Kasumi-1 (cell line): ENCODE measurements around the gene STEAP4.

Experiments
- DNase-seq, 2 experiments: peaks; one replicate each; lab custom pipeline; 2025; lab: John Stamatoyannopoulos, UW

Gene STEAP4

DNA sequence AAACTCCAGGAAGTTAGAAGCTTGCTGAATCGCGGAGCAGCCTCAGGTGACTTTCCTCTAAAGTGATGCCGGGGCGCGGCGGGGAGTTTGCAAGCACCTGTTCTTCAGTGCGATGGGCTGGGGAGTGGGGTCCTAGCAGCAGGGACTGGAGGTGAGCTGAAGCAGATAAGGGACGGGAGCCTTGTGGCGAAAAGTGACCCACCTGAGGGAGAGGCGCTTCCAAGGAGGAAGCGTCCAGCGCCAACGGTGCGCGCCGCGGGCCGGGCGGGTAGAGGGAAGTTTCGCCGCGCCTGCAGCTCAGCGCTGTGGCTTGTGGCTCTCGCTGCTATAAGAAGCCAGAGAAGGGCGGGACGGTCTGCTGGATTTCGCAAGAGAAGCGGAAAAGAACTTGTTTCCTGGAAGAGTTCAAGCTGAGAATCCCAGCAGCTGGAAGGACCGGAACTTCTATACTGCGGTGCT is at the start of gene STEAP4:
TSS of gene STEAP4 (minus strand) at position 305 of the 459 bp plus-strand sequence. CDS start 22,625 bp downstream, outside the sequence.
- peak; percentile 81 to 85 for DNase-seq

DNA sequence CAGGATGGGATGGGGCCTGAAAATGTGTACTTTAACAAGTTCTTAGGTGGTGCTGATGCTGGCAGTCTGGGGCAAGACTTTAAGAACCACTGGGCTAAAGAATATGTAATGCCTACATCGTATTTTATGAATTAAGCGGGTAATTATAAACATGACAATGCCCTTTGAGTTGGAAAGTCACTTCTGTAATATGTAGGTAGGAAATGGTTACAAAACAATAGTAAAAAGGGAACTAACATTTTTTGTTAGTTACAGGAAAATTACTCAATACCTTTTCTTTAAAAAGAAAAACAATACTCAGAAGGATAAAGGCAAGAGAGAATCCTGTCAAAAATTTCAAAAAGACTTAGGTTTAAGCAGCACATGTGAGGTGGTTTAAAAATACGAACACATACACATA is 48.3 kb upstream of the STEAP4 start:
- DNase-seq, result peak; percentile 32 to 48

DNA sequence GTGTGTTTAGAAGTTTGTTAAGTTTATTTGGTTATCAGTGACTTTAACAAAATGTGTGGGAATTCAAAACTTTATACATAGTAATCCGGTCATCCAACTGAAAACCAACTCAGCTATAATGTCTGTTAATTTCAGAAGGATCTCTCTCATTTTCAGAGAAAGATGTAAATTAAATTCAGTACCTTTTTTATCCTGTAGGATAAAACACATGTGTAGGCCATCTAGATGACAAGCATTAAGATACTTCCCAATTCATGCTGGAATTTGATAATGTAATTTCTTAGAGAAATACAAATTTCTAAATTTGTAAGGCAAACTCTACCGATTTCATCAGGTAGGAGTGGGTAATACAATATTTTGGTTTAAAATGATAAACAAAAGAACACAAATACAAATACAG is 43.4 kb upstream of the STEAP4 start:
- no peak for DNase-seq

DNA sequence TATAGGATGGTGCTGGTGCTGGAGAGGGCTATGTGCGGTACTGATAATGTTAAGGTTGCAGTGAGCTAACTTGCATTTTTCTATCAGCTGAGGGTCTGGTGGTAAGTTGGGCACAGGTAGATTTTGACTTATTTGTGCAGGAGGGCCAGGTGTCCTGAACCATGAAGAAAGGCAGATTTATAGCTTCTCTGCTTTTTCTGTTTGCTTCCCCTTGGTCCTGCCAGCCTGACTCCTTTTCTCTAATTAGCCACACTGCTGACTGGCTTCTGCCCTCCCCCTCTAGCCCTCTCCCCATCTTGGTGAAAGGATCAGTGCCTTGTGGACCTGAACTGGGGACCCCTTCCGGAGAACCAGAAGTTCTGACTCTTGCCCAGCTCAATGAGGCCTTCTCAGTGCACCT is 40.8 kb upstream of the STEAP4 start:
- no peak for DNase-seq

DNA sequence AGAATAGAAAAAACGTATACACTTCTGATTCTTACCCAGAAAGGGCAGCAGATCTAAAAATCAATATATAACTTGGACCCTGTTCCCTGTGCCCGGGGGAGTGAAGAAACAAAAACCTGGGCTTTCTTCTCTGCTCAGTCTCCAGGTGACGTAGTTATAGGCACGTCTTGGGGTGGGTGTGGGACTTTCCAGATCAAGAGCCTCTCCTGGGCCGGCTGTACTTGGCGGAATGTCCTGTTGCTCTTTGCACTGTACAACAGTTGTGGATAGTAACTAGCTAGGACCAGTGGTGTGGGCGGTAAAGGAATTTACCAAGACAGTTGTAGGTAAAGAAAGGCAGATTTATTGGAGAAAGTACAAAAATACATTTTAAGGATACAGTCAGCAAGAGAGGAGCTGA is 40.4 kb upstream of the STEAP4 start:
- DNase-seq, result no peak

DNA sequence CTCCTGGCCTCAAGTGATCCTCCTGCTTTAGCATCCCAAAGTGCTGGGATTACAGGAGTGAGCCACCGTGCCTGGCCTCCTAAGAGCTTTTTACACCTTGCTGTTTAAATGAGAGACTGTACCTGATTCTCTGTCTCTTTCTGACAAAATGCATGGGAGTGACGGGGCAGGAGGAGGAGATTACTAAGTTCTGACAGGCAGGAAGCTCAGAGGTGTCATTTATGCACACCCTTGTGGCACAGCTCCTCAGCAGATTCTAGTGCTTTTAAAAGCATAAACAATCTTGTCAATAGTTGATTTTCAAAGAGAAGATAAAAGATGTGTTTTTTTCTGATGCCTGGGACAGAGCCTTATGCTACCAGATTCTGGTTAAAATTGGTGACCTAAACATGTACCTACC is 39.7 kb upstream of the STEAP4 start:
- DNase-seq, result no peak

DNA sequence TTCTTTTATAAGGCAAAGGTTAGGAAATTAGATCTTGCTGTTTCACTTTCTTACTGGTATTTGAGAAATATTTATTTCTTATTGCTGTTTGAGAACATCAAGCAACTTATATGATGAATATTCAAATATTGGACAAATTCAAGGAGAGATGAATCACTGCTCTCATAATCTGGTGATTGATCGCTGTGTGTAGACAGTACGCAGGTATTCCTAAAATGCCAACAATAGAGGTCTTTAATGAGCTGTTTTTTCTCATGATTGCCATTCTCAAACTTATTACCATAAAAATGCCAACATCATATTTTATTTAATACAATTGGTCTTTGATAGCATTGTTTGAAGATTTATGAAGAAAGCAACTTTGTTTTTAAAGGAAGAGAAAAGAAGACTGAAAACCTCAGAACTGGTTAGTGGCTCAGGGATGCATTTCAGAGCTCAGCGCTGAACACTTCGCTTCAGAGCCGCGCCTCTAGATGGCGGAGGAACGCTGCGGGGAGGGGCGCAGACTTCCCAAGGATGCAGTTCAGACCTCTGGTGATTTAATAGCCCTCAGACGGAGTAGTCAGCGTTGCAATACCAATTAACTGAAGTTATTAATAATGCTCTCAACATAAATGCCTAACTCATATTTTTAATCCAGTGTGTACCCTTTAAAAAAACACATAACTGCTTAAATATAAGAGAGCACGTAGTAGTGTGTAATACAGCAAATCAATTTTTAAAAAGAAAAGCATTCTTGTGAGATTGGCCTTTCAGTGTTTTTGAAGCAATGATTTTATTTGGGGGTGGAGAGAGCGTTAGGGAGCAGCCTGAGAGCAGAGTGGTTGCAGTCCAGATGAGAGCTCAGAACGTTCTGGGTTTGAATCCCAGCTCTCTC is 38.5 kb upstream of the STEAP4 start:
- DNase-seq, result no peak

DNA sequence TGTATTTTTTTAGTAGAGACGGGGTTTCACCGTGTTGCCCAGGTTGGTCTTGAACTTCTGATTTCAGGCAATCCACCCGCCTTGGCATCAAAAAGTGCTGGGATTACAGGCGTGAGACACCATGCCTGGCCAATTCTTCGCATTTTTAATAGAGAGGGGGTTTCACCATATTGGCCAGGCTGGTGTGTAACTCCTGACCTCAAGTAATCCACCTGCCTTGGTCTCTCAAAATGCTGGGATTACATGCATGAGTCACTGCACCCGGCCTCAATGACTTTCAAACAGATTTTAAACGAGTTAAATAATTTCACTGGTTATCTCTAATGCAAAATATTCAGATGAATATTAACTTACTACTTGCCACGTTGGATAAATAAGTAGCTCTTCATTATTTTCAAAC is 37.6 kb upstream of the STEAP4 start:
- DNase-seq, result no peak

DNA sequence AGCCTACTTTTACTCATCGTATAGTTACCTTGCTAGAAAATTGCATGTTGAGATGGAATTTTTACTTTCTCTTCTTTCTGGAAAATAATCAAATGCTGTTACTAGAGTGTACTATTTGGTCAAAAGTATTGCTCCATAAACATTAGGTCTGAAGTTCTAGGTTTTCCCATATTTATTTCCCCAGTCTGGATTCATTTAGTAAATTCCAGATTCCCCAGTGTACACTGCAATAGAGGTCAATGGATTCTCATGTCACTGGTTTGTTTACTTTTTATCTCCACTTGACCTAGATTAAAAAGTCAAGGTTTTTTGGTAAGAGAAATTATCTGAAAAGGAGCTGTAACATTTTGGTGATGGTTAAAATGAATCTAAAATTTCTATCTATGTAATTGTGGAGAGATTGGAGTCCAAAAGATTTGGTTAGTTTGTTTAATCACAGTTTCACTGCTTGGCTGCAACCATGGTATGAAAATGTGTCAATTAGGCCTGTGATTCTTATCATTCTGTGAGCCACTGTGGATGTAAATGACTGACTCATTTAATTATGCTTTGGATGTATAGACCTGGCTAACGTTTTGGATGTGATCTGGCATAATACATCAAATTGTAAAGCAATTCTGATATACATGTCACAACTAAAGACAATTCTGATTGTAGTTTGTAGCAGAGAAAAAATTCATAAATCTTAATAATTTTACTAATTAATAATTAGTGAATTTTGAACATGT is 32.7 kb upstream of the STEAP4 start:
- no peak for DNase-seq

DNA sequence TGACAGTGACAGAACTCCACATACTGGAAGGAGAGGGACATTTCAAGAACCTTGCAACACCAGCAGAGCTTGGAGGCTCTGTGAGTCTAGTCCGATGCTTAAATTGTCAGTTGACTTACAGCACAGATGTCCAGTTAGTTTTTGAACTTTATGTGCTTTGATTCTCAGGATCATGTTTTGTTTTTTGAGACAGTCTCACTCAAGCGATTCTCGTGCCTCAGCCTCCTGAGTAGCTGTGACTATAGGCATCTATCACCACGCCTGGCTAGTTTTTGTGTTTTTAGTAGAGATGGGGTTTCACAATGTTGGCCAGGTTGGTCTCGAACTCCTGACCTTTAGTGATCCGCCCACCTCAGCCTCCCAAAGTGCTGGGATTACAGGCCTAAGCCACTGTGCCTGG is 31.8 kb upstream of the STEAP4 start:
- DNase-seq, result no peak

DNA sequence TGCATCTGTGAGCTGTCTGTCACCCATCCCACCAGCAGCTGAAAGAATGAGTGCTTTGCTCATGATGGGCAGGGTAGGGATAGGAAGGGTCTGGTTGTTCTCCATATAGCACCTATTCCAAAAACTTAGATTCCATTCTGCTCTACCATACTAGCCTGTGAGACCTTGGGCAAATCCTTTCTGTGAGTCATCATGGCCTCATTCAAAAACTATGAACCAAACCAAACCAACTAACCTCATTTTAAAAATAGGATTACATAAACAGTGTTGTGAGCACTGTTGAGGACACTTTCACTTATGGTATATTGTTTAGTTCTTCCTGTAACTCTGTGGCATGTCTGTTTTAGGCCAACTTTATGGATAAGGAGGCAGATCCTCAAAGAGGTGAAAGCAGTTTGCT is 30.9 kb upstream of the STEAP4 start:
- no peak for DNase-seq

DNA sequence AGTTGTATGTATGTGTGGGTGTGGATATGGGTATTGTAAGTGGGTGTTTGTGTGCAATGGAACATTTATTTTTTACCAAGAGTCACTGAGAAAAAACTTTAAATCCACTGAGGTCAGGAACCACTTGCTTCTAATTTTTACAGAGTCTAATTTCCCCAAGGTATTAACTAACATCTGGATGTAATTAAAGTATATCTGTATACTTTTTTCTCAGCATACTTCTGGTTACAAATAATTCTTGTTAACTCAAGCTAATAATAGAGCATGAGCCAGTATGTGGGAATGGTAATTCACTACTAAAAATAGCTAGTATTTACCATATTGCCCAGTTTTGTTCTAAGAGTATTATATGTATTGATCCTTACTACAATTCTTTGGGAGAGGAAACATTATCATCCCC is 24.6 kb upstream of the STEAP4 start:
- no peak for DNase-seq

DNA sequence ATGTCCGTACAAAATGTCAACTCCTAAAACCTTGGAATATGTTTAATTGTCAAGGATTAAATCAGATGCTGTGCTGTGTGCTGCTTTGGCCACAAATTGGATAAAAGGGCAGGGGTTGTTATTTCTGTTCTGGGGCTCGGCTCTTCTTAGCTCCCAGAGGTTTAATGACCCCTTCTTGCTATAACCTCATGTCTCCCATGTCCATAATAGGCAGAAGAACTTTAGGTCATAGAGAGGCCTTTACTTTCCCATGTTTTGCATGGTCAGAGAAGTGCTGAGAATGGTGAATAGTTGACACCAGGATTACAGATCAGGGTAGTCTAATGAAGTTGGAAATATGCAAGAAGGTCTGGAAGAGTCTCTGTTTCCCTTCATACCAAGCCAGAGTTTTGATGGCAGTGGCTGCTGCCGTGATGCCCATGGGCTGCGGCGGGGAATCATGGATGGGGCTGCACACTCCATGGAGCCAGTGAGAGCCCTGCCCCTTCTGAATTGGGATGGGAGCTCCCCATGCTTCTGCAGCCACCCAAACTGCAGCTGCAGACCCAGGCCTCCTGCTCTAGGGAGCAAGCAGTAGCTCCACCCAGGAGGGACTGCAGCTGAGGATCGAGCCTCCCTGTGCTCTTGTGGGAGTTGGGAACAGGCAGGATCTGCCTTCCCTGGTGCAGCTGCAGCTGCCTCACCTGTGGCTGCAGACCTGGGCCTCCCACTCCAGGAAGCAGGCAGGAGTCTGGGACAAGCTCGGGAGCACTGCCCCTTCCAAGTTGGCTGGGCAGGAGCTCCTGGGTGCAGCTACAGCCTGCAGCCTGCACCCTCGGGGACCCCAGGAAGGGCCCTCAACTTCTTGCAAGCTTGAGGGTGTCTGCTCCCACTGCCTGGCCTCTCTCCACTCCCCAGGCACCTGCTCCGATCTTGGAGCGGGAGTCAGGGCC is 23.1 kb upstream of the STEAP4 start:
- DNase-seq, result no peak

DNA sequence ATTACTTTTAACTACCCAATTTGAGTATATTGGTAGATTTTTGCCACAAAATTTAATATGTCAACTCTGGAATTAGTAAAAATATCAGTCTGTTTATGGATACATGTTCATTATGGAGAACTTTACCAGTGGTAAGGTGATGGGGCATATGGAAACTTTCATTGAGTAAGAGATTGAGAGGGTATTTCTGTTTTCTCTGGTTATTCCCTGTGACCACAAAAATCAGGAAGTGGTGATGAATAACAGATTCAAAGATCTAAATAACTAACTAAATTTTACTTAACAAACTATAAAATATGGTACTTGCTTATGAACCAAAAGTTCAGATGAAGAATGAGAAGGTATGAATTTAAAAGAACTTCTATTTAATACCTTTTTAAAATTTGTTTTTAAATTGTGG is 22.1 kb upstream of the STEAP4 start:
- peak; percentile 10 to 20 for DNase-seq

DNA sequence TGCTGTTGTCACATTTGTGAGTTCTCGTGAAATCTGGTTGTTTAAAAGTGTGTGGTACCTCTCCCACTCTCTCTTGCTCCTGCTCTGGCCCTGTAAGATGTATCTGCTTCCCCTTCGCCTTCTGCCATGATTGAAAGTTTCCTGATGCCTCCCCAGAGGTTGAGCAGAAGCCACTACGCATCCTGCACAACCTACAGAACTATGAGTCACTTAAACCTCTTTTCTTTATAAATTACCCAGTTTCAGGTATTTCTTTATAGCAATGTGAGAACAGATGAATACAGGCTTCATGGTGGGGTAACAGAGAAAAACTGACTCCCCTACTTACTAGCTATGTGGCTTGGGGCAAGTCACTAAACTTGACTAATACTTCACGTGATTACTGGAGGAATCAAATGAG is 18.0 kb upstream of the STEAP4 start:
- no peak for DNase-seq

DNA sequence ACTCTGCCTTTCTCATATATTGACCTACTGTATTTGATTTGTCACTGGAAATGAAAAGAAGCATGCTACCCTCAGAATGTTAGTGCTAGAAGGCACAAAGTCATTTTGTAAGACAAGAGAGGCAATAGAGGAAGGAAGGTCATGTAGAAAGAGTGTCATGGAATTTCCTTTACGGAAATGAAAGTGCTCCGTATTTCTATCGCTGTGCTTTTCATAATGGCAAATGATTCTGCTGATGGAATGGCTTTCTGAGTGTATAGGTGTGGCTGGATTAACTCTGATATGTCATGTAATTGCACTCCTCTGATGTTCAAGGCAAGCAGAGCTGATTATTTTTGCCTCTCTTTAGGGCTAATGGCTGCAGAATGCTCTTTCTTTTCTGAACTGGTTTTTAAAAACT is 15.5 kb upstream of the STEAP4 start:
- DNase-seq, result no peak

DNA sequence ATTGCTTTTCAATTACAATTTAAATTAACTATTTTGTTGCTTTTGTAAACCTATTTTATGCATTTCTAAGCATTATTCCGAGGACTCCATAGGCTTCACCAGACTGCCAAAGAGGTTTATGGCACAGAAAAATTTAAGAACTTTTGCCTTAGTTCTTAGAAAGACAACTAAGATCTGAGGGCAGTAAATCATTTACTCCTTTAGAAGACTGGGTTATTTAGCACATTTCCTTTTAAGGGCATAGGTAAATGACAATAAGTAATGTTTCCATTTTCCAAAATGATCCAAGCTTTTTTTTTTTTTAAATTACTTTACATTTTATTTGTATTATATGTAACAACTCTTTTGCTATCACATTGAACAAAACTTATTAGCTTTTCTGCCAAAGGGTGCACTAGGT is 15.0 kb upstream of the STEAP4 start:
- no peak for DNase-seq

DNA sequence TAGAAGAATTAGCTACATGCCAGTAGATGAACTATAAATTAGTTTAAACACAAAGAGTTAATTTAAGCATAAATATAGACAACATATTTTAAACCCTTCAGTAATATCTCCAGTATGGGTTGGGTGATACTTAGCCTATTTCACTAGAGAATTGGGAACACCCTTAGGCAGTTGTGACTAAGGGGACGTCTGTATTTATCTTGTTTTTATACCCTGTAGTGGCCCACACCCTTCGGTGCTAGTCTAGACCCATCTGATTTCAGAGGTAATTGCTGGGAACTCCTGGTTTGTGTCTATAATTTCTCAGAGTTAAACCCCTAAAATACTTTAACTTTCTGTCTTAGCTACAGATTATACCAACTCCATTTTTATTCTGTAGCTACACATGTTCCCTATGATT is 11.5 kb upstream of the STEAP4 start:
- no peak for DNase-seq

DNA sequence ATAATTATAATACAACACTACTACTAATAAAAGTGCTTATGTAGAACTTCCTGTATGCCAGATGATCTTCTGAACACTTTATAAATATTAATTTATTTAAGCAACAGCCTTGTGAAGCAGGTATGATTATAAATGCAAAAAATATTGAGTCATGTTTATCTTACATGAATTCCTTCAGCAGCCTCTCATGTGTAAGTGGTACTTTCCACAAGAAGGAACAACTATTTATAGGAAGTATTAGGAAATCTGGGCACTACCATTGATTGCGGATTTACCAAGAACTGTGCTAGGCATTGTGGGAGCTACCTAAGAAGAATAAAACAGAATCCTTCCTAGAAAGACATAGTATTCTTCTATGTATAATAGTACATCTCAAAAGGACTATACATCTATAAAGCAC is 10.7 kb upstream of the STEAP4 start:
- DNase-seq, result no peak

DNA sequence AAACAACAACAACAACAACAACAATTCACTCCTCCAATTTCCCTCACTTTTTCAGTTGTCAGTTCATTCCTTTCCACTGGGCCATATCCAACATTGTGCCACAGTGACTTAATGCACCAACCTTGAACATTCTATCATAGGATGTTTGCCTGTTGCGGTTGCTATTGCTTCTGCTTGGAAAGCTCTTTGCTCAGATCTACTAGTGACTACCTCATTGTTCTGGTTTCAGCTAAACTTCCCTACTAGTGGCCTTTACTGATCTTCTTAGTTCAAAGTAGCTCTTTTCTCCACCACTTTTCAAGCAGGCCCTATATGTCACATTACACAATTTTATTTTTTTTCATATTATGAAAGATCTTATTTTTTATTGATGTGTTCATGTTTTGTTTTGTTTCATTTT is 9.8 kb upstream of the STEAP4 start:
- DNase-seq, result no peak

DNA sequence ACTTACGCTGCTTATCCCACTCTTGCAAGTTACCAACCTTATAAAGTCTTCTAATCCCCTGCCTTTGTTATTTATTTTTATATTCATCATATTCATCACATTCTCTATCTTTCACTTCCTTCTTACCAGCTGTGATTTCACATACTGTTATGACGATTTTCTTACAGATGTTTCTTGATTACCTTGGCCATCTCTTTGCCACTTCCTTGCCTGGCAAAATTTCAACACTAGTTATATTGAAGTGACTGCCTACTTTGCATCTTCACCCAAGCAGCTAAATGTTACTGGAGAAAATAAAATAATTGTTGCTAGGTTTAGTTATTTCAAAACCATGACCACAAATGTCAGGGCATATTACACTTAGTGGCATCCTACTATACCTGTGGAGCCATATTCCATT is 8.8 kb upstream of the STEAP4 start:
- DNase-seq, result no peak

DNA sequence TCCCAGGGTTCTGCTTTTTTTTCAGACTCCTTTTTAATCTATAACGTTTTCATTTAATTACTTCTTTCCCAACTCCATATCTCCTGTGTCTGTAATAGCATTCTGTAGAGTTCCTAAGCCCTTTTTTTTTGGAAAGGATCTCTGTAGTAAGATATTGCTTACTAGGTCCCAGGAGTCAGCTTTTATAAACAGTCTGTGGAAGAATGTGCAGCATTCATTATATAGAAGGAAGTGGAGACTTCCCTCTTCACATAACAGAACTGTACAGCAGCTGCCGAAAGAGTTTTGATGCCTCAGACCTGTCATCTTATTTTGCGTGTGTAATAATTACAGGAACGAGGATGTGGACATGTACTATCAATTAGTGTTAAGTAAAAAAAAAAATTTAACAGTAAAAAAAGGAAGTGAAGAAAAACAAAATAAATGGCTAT is 7.4 kb upstream of the STEAP4 start:
- DNase-seq, result peak; percentile 48 to 56
